Caco-2 (cell line): Measurements from ENCODE around the gene KRT34. TPM values are rescaled to one million over a fixed set of nuclear protein-coding genes. Genes with fewer than 3 reads are reported as not detected.

Source experiments
- BruUV-seq: library from RNA; stranded (reverse); fragments of 400-500 nt; replicated peaks from 2 replicates; lab custom pipeline; 2021; lab: Mats Ljungman, UMichigan
- CTCF ChIA-PET: fragments of 300-600 bp; sonication (Branson Sonifier 250); formaldehyde crosslinking; loops from one replicate; lab custom pipeline; 2022; ENCODE audit warnings: antibody characterized with exemption; lab: Charles Lee
- POLR2A ChIA-PET: fragments of 300-600 bp; sonication (Branson Sonifier 250); formaldehyde crosslinking; loops from one replicate; lab custom pipeline; 2022; ENCODE audit warnings: antibody characterized with exemption; lab: Charles Lee
- DNase-seq, 2 experiments: peaks; one replicate each; pipeline versions ENCODE4 v3.0.0 to v3.0.0-alpha.2; 2020 to 2022
- H3K27me3 ChIP-seq: replicated peaks from 2 replicates; pipeline ENCODE4 v1.6.0; 2011; ENCODE audit warnings: low read length; ENCODE audit not compliant: control insufficient read depth, insufficient read depth
- H3K36me3 ChIP-seq: 2 replicates; pipeline ENCODE4 v1.5.1; 2011; ENCODE audit warnings: low read length; ENCODE audit not compliant: control insufficient read depth, insufficient read depth
- H3K4me1 ChIP-seq: fragments of 250-450 bp; sonication (Bioruptor Pico); 2 replicates; pipeline ENCODE4 v1.5.1; 2020; ENCODE audit warnings: mild to moderate bottlenecking
- H3K4me3 ChIP-seq: 2 replicates; pipeline ENCODE4 v1.5.1; 2011; ENCODE audit warnings: low read depth, mild to moderate bottlenecking, control low read depth, low read length
- H3K9me3 ChIP-seq: fragments of 250-450 bp; sonication (Bioruptor Pico); 2 replicates; pipeline ENCODE4 v1.5.1; 2020; ENCODE audit warnings: mild to moderate bottlenecking, moderate library complexity
- H3K27ac Mint-ChIP-seq: one replicate; pipeline ENCODE4 v1.8.0; 2022; ENCODE audit warnings: mixed read lengths; ENCODE audit not compliant: unreplicated experiment
- H3K27me3 Mint-ChIP-seq: one replicate; pipeline ENCODE4 v1.8.0; 2022; ENCODE audit warnings: mixed read lengths; ENCODE audit not compliant: insufficient read depth, unreplicated experiment
- H3K36me3 Mint-ChIP-seq: one replicate; pipeline ENCODE4 v1.8.0; 2022; ENCODE audit warnings: mild to moderate bottlenecking, mixed read lengths; ENCODE audit not compliant: insufficient read depth, unreplicated experiment
- H3K4me1 Mint-ChIP-seq: one replicate; pipeline ENCODE4 v1.8.0; 2022; ENCODE audit warnings: low read depth, mixed read lengths; ENCODE audit not compliant: unreplicated experiment
- H3K4me3 Mint-ChIP-seq: one replicate; pipeline ENCODE4 v1.8.0; 2022; ENCODE audit warnings: mild to moderate bottlenecking, moderate library complexity, mixed read lengths; ENCODE audit not compliant: unreplicated experiment
- H3K9me3 Mint-ChIP-seq: one replicate; pipeline ENCODE4 v1.8.0; 2022; ENCODE audit warnings: mixed read lengths; ENCODE audit not compliant: unreplicated experiment
- intact Hi-C: fragments of 100-400 bp; cut with micrococcal nuclease; formaldehyde crosslinking; loops from one replicate; pipeline ENCODE4 v1.10.0; 2022; ENCODE audit not compliant: unreplicated experiment
- total RNA-seq: library from RNA; stranded (reverse); gene quantifications from 2 replicates; pipeline ENCODE4 v1.2.3, GENCODE V29; 2022
- TF ChIP-seq, protein P1 (sequence below), 2 experiments: fragments of 200-600 bp in 1 of 2; IDR thresholded peaks; 1 replicate in 1 of 2; 2 replicates in 1 of 2; pipeline versions ENCODE4 v1.5.1 to v1.8.0; 2011 to 2022; ENCODE audit warnings: antibody characterized with exemption in 1 of 2, control low read depth in 1 of 2, inconsistent platforms in 1 of 2, low read depth in 1 of 2, low read length in 1 of 2, mild to moderate bottlenecking in 1 of 2, moderate library complexity in 1 of 2; ENCODE audit not compliant: insufficient read depth in 1 of 2, severe bottlenecking in 1 of 2, unreplicated experiment in 1 of 2

Gene KRT34
- total RNA-seq, 1 experiment from 2014 or later: not detected

- Mint-ChIP-seq H3K36me3 (no peaks in the 10 kb centered on the region), H3K27me3 (no peaks in the 10 kb centered on the region), H3K27ac (no peak overlapping the region), H3K4me1 (peaks cover 50% of the 10 kb centered on the region), H3K4me3 (no peak overlapping the region), H3K9me3 (no peaks in the 10 kb centered on the region)
- Histone ChIP-seq H3K27me3 (no peaks in the 10 kb centered on the region), H3K36me3 (no peaks in the 10 kb centered on the region), H3K4me1 (peaks cover 41% of the 10 kb centered on the region), H3K4me3 (no peak overlapping the region), H3K9me3 (no peaks in the 10 kb centered on the region)
- no TSS peak for BruUV-seq
- ChIA-PET POLR2A (no interaction called here), CTCF (no interaction called here)
- no peak for DNase-seq
- intact Hi-C loops: loop anchor here (5.0 to 10.0 kb wide), 4 partner anchors 63 to 243 kb away; partner anchors contain the start of genes KRT19, KRT33A and KRT35
- TF ChIP-seq, protein P1, sequence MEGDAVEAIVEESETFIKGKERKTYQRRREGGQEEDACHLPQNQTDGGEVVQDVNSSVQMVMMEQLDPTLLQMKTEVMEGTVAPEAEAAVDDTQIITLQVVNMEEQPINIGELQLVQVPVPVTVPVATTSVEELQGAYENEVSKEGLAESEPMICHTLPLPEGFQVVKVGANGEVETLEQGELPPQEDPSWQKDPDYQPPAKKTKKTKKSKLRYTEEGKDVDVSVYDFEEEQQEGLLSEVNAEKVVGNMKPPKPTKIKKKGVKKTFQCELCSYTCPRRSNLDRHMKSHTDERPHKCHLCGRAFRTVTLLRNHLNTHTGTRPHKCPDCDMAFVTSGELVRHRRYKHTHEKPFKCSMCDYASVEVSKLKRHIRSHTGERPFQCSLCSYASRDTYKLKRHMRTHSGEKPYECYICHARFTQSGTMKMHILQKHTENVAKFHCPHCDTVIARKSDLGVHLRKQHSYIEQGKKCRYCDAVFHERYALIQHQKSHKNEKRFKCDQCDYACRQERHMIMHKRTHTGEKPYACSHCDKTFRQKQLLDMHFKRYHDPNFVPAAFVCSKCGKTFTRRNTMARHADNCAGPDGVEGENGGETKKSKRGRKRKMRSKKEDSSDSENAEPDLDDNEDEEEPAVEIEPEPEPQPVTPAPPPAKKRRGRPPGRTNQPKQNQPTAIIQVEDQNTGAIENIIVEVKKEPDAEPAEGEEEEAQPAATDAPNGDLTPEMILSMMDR (IDR thresholded peaks at IDR 0.05; ENCODE audit: insufficient read depth in 1 of 2, low read depth in 1 of 2, low read length in 1 of 2, severe bottlenecking in 1 of 2, unreplicated experiment in 1 of 2): no peak
Observed at GRCh38 chr17:41419716-41420115, 37.6 kb upstream of the KRT34 start.

GRCh38 chr17:41418116-41418860, 36.2 kb upstream of the KRT34 start:
- Mint-ChIP-seq H3K4me1 (peaks cover 64% of the 10 kb centered on the region), H3K36me3 (no peaks in the 10 kb centered on the region), H3K9me3 (no peaks in the 10 kb centered on the region), H3K4me3 (no peak overlapping the region), H3K27me3 (no peaks in the 10 kb centered on the region), H3K27ac (peak overlapping the region; percentile 5)
- H3K4me3 ChIP-seq: no peak overlapping the region
- peaks cover 54% of the 10 kb centered on the region for H3K4me1 ChIP-seq
- H3K9me3 ChIP-seq: no peaks in the 10 kb centered on the region
- intact Hi-C loops: loop anchor here (5.0 to 10.0 kb wide), 4 partner anchors 63 to 244 kb away; partner anchors contain the start of genes KRT19, KRT33A and KRT35
- ChIA-PET POLR2A (interaction anchor here (0.5 kb wide), 1 partner anchor 49 kb away, joined by 6 read pairs; no protein-coding TSS in a partner anchor), CTCF (interaction anchor here (0.7 to 2.7 kb wide), 17 partner anchors 12 to 614 kb away, joined by 3 to 11 read pairs (median 4); no protein-coding TSS in a partner anchor)
- H3K27me3 ChIP-seq: no peaks in the 10 kb centered on the region
- no peaks in the 10 kb centered on the region for H3K36me3 ChIP-seq
- BruUV-seq: no TSS peak
- TF ChIP-seq, protein P1 (IDR thresholded peaks at IDR 0.05; ENCODE audit: insufficient read depth in 1 of 2, low read depth in 1 of 2, low read length in 1 of 2, severe bottlenecking in 1 of 2, unreplicated experiment in 1 of 2): no peak
- no peak for DNase-seq

DNA sequence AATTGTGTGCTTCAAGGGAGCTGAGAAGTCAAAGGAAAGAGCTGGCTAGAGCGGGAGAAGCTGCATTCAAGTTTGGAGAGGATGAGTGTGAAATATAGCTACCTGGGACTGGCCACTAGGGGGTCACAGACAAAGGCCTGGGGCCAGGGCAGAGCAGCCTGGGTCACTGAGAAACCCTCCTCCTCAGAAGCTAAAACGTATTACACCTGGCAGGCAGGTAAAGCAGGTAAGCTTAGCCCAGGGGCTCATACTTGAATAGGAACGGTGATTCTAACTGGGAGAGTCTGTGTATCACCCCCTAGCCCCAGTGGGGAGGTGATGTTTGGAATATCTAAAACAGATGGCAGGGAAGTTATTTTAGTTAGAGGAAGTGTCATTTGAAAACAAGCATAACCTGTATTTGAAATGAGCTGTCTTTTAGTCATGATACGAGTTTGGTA, 35.5 kb upstream of the KRT34 start:
- H3K9me3 ChIP-seq: no peaks in the 10 kb centered on the region
- Mint-ChIP-seq H3K27ac (peak overlapping the region; percentile 5), H3K9me3 (no peaks in the 10 kb centered on the region), H3K27me3 (no peaks in the 10 kb centered on the region), H3K4me3 (no peak overlapping the region), H3K36me3 (no peaks in the 10 kb centered on the region), H3K4me1 (peaks cover 70% of the 10 kb centered on the region)
- intact Hi-C loops: loop anchor here (5.0 to 10.0 kb wide), 4 partner anchors 63 to 245 kb away; partner anchors contain the start of genes KRT19, KRT33A and KRT35
- ChIA-PET POLR2A (interaction anchor here (0.5 kb wide), 1 partner anchor 50 kb away, joined by 6 read pairs; no protein-coding TSS in a partner anchor), CTCF (interaction anchor here (0.7 to 2.7 kb wide), 17 partner anchors 11 to 614 kb away, joined by 3 to 11 read pairs (median 4); no protein-coding TSS in a partner anchor)
- DNase-seq: peak; percentile 63 to 65
- TF ChIP-seq, protein P1 (IDR thresholded peaks at IDR 0.05; ENCODE audit: insufficient read depth in 1 of 2, low read depth in 1 of 2, low read length in 1 of 2, severe bottlenecking in 1 of 2, unreplicated experiment in 1 of 2): peak; percentile 70 to 71
- no peak overlapping the region for H3K4me3 ChIP-seq
- H3K36me3 ChIP-seq: no peaks in the 10 kb centered on the region
- H3K27me3 ChIP-seq: no peaks in the 10 kb centered on the region
- BruUV-seq: no TSS peak
- peaks cover 60% of the 10 kb centered on the region for H3K4me1 ChIP-seq
